MCF 10A (cell line): ENCODE measurements around the gene MINK1. TPM values are rescaled to one million over a fixed set of nuclear protein-coding genes. Genes with fewer than 3 reads are reported as not detected.

Source experiments
- BruUV-seq: library from RNA; stranded (reverse); fragments of 400-500 nt; replicated peaks from 2 replicates; lab custom pipeline; 2021; lab: Mats Ljungman, UMichigan
- CTCF ChIA-PET: fragments of 300-600 bp; sonication (Branson Sonifier 250); formaldehyde crosslinking; extraction: SDS; loops from one replicate; lab custom pipeline; 2021; ENCODE audit warnings: antibody characterized with exemption, inconsistent platforms; lab: Yijun Ruan, JAX
- POLR2A ChIA-PET: fragments of 300-600, 350-650 bp; sonication (Branson Sonifier 250); formaldehyde crosslinking; extraction: SDS; loops from one replicate; lab custom pipeline; 2020; ENCODE audit warnings: antibody characterized with exemption, inconsistent platforms; lab: Yijun Ruan, JAX
- DNase-seq: peaks from one replicate; pipeline ENCODE4 v3.0.0-alpha.2; 2018; ENCODE audit not compliant: unreplicated experiment
- H3K27ac Mint-ChIP-seq: one replicate; pipeline ENCODE4 v1.8.0; 2022; ENCODE audit warnings: mild to moderate bottlenecking, low read depth, mixed read lengths; ENCODE audit not compliant: unreplicated experiment
- H3K27me3 Mint-ChIP-seq: one replicate; pipeline ENCODE4 v1.8.0; 2022; ENCODE audit warnings: mixed read lengths; ENCODE audit not compliant: insufficient read depth, unreplicated experiment
- H3K36me3 Mint-ChIP-seq: one replicate; pipeline ENCODE4 v1.8.0; 2022; ENCODE audit warnings: mild to moderate bottlenecking, moderate library complexity, mixed read lengths; ENCODE audit not compliant: insufficient read depth, unreplicated experiment
- H3K4me1 Mint-ChIP-seq: one replicate; pipeline ENCODE4 v1.8.0; 2022; ENCODE audit warnings: mixed read lengths; ENCODE audit not compliant: insufficient read depth, unreplicated experiment
- H3K4me3 Mint-ChIP-seq: one replicate; pipeline ENCODE4 v1.8.0; 2022; ENCODE audit warnings: mild to moderate bottlenecking, moderate library complexity, mixed read lengths; ENCODE audit not compliant: unreplicated experiment
- H3K9me3 Mint-ChIP-seq: one replicate; pipeline ENCODE4 v1.8.0; 2022; ENCODE audit warnings: mixed read lengths; ENCODE audit not compliant: unreplicated experiment
- intact Hi-C: fragments of 100-400 bp; cut with micrococcal nuclease; formaldehyde crosslinking; loops from 2 replicates; pipeline ENCODE4 v1.14.1; 2022
- total RNA-seq: library from RNA; stranded (reverse); gene quantifications from 2 replicates; pipeline ENCODE4 v1.2.3, GENCODE V29; 2022
- TF ChIP-seq, protein P1 (sequence below): fragments of 200-600 bp; IDR thresholded peaks from one replicate; pipeline ENCODE4 v1.8.0; 2022; ENCODE audit warnings: antibody characterized with exemption, mild to moderate bottlenecking; ENCODE audit not compliant: unreplicated experiment

Gene MINK1
- total RNA-seq, 1 experiment from 2014 or later = 124 TPM

DNA sequence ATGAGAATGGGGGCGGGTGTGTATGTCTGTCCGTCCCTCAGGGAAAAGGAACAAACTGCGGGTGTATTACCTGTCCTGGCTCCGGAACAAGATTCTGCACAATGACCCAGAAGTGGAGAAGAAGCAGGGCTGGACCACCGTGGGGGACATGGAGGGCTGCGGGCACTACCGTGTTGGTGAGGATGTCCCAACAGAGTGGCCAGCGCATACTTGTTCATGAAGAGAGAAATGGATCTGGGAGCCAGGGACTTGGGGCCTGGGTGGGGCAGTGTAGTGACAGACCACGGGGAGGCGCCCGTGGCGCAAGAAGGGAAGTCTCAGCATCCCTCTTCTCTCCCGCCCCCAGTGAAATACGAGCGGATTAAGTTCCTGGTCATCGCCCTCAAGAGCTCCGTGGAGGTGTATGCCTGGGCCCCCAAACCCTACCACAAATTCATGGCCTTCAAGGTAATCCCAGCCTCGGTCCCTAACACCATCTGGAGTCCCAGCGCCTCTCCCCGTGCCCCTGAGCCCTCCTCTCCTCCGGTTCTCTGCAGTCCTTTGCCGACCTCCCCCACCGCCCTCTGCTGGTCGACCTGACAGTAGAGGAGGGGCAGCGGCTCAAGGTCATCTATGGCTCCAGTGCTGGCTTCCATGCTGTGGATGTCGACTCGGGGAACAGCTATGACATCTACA, 62.7 kb downstream of the MINK1 start:
- BruUV-seq = TSS peak; percentile 52
- POLR2A ChIA-PET = interaction anchor here (1.5 kb wide), 1 partner anchor 105 kb away, joined by 5 read pairs; no protein-coding TSS in a partner anchor
- Mint-ChIP-seq H3K9me3 (no peaks in the 10 kb centered on the region), H3K4me1 (no peaks in the 10 kb centered on the region), H3K27me3 (no peaks in the 10 kb centered on the region), H3K36me3 (peaks cover 71% of the 10 kb centered on the region), H3K4me3 (no peak overlapping the region), H3K27ac (no peak overlapping the region)
- TF ChIP-seq, protein P1, sequence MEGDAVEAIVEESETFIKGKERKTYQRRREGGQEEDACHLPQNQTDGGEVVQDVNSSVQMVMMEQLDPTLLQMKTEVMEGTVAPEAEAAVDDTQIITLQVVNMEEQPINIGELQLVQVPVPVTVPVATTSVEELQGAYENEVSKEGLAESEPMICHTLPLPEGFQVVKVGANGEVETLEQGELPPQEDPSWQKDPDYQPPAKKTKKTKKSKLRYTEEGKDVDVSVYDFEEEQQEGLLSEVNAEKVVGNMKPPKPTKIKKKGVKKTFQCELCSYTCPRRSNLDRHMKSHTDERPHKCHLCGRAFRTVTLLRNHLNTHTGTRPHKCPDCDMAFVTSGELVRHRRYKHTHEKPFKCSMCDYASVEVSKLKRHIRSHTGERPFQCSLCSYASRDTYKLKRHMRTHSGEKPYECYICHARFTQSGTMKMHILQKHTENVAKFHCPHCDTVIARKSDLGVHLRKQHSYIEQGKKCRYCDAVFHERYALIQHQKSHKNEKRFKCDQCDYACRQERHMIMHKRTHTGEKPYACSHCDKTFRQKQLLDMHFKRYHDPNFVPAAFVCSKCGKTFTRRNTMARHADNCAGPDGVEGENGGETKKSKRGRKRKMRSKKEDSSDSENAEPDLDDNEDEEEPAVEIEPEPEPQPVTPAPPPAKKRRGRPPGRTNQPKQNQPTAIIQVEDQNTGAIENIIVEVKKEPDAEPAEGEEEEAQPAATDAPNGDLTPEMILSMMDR = no peak
- intact Hi-C loops = no loop called here
- DNase-seq = no peak
- CTCF ChIA-PET = interaction anchor here (0.7 kb wide), 1 partner anchor 106 kb away, joined by 3 read pairs; no protein-coding TSS in a partner anchor

DNA sequence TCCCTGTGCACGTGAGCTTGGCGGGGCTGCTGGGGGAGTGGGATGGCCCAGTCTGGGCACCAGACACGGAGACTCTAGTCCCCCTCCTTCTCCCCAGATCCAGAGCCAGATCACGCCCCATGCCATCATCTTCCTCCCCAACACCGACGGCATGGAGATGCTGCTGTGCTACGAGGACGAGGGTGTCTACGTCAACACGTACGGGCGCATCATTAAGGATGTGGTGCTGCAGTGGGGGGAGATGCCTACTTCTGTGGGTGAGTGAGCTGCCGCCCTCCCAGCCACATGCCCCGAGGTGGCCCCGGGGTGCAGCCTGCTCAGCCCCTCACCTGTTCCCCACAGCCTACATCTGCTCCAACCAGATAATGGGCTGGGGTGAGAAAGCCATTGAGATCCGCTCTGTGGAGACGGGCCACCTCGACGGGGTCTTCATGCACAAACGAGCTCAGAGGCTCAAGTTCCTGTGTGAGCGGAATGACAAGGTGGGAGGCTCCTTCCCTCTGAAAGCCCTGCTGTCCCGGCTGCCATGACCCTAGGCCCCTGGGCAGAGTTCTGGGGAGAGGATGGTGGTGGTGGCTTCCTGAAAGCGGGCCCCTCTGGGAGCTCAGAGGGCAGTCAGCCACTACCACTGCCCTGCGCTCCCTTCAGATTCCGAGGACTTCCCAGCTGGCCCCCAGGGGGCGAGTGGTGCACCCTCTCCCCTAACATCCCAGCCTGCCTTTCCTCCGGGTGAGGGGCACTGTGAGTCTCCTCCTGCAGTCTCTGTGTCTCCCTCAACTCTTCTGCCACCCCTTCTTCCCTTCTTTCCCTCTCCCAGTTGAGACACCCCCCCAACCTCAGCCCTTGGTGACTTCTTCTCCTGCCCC, 63.4 kb downstream of the MINK1 start:
- Mint-ChIP-seq H3K4me1 (no peaks in the 10 kb centered on the region), H3K4me3 (no peak overlapping the region), H3K27me3 (no peaks in the 10 kb centered on the region), H3K9me3 (no peaks in the 10 kb centered on the region), H3K36me3 (peaks cover 65% of the 10 kb centered on the region), H3K27ac (no peak overlapping the region)
- ChIA-PET POLR2A (interaction anchor here (1.5 kb wide), 1 partner anchor 106 kb away, joined by 5 read pairs; no protein-coding TSS in a partner anchor), CTCF (interaction anchor here (0.6 to 1.1 kb wide), 2 partner anchors 109 to 160 kb away, joined by 3 read pairs; no protein-coding TSS in a partner anchor)
- intact Hi-C loops = no loop called here
- DNase-seq = no peak
- TF ChIP-seq, protein P1 = no peak
- no TSS peak for BruUV-seq

DNA sequence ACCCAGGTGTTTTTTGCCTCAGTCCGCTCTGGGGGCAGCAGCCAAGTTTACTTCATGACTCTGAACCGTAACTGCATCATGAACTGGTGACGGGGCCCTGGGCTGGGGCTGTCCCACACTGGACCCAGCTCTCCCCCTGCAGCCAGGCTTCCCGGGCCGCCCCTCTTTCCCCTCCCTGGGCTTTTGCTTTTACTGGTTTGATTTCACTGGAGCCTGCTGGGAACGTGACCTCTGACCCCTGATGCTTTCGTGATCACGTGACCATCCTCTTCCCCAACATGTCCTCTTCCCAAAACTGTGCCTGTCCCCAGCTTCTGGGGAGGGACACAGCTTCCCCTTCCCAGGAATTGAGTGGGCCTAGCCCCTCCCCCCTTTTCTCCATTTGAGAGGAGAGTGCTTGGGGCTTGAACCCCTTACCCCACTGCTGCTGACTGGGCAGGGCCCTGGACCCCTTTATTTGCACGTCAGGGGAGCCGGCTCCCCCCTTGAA, 64.1 kb downstream of the MINK1 start:
- Mint-ChIP-seq H3K27me3 (no peaks in the 10 kb centered on the region), H3K4me3 (no peak overlapping the region), H3K9me3 (no peaks in the 10 kb centered on the region), H3K27ac (no peak overlapping the region), H3K4me1 (peaks cover 2% of the 10 kb centered on the region), H3K36me3 (peaks cover 58% of the 10 kb centered on the region)
- ChIA-PET POLR2A (interaction anchor here (0.6 to 1.5 kb wide), 2 partner anchors 73 to 107 kb away, joined by 3 to 5 read pairs; no protein-coding TSS in a partner anchor), CTCF (interaction anchor here (0.6 to 1.1 kb wide), 2 partner anchors 109 to 159 kb away, joined by 3 read pairs; no protein-coding TSS in a partner anchor)
- TF ChIP-seq, protein P1 = no peak
- intact Hi-C loops = no loop called here
- no TSS peak for BruUV-seq
- no peak for DNase-seq
